Neural crest cell (in vitro differentiated cells): ENCODE measurements around the gene KRTAP10-6. TPM values are rescaled to one million over a fixed set of nuclear protein-coding genes. Genes with fewer than 3 reads are reported as not detected.

Source experiments
- DNase-seq: peaks from one replicate; pipeline ENCODE4 v3.0.0; 2021; ENCODE audit warnings: low read depth, mixed read lengths, low spot score
- H3K27ac Mint-ChIP-seq: one replicate; pipeline ENCODE4 v1.8.0; 2021; ENCODE audit warnings: mild to moderate bottlenecking, mixed read lengths; ENCODE audit not compliant: unreplicated experiment
- H3K27me3 Mint-ChIP-seq: 2 replicates; pipeline ENCODE4 v1.8.0; 2021; ENCODE audit warnings: low read depth, mild to moderate bottlenecking, mixed read lengths
- H3K36me3 Mint-ChIP-seq: 2 replicates; pipeline ENCODE4 v1.8.0; 2021; ENCODE audit warnings: low read depth, mild to moderate bottlenecking, mixed read lengths
- H3K4me1 Mint-ChIP-seq: 2 replicates; pipeline ENCODE4 v1.8.0; 2021; ENCODE audit warnings: mixed read lengths
- H3K4me3 Mint-ChIP-seq: one replicate; pipeline ENCODE4 v1.8.0; 2021; ENCODE audit warnings: mild to moderate bottlenecking, mixed read lengths
- H3K9me3 Mint-ChIP-seq: 2 replicates; pipeline ENCODE4 v1.8.0; 2021; ENCODE audit warnings: mixed read lengths
- CTCF ChIP-seq: fragments of 200-600 bp; sonication (generic); conservative IDR thresholded peaks from 2 replicates; pipeline ENCODE4 v1.5.0; 2021; ENCODE audit warnings: antibody characterized with exemption, mild to moderate bottlenecking
- total RNA-seq: library from RNA; stranded (reverse); gene quantifications from 2 replicates; pipeline ENCODE4 v1.2.1, GENCODE V29; 2021

The KRTAP10-6 gene
- total RNA-seq, 1 donor from 2014 or later = not detected

- no peak for DNase-seq
- peaks cover 12% of the 10 kb centered on the region for H3K9me3 Mint-ChIP-seq
- H3K36me3 Mint-ChIP-seq = peaks cover 17% of the 10 kb centered on the region
- peaks cover 7% of the 10 kb centered on the region for H3K4me1 Mint-ChIP-seq
- H3K27ac Mint-ChIP-seq = no peak overlapping the region
- TF ChIP-seq CTCF = no peak
- H3K27me3 Mint-ChIP-seq = peaks cover 18% of the 10 kb centered on the region
- H3K4me3 Mint-ChIP-seq = no peak overlapping the region
These were observed 12.5 kb downstream of the KRTAP10-6 start for GRCh38 chr21:44579833-44580144.

- Mint-ChIP-seq H3K9me3 (peaks cover 12% of the 10 kb centered on the region), H3K4me1 (peaks cover 7% of the 10 kb centered on the region), H3K4me3 (no peak overlapping the region), H3K36me3 (peaks cover 17% of the 10 kb centered on the region), H3K27ac (peak overlapping the region; percentile 55), H3K27me3 (peaks cover 15% of the 10 kb centered on the region)
- TF ChIP-seq CTCF = no peak
- DNase-seq = no peak
These were observed 13.1 kb downstream of the KRTAP10-6 start for GRCh38 chr21:44579056-44579832.

GRCh38 chr21:44578371-44579055, 13.8 kb downstream of the KRTAP10-6 start:
- TF ChIP-seq CTCF = no peak
- H3K4me1 Mint-ChIP-seq = peaks cover 6% of the 10 kb centered on the region
- no peak overlapping the region for H3K27ac Mint-ChIP-seq
- H3K27me3 Mint-ChIP-seq = peaks cover 9% of the 10 kb centered on the region
- H3K36me3 Mint-ChIP-seq = peaks cover 17% of the 10 kb centered on the region
- H3K4me3 Mint-ChIP-seq = no peak overlapping the region
- H3K9me3 Mint-ChIP-seq = peaks cover 12% of the 10 kb centered on the region
- no peak for DNase-seq

GRCh38 chr21:44576025-44576420, 16.3 kb downstream of the KRTAP10-6 start:
- TF ChIP-seq CTCF = no peak
- no peaks in the 10 kb centered on the region for H3K4me1 Mint-ChIP-seq
- H3K27ac Mint-ChIP-seq = no peak overlapping the region
- peaks cover 2% of the 10 kb centered on the region for H3K27me3 Mint-ChIP-seq
- peaks cover 8% of the 10 kb centered on the region for H3K36me3 Mint-ChIP-seq
- peaks cover 11% of the 10 kb centered on the region for H3K9me3 Mint-ChIP-seq
- no peak for DNase-seq
- H3K4me3 Mint-ChIP-seq = no peak overlapping the region

GRCh38 chr21:44575307-44576024, 16.8 kb downstream of the KRTAP10-6 start:
- no peak for TF ChIP-seq CTCF
- H3K27ac Mint-ChIP-seq = no peak overlapping the region
- no peaks in the 10 kb centered on the region for H3K4me1 Mint-ChIP-seq
- H3K9me3 Mint-ChIP-seq = peaks cover 11% of the 10 kb centered on the region
- no peak overlapping the region for H3K4me3 Mint-ChIP-seq
- no peak for DNase-seq
- peaks cover 10% of the 10 kb centered on the region for H3K36me3 Mint-ChIP-seq
- H3K27me3 Mint-ChIP-seq = peaks cover 2% of the 10 kb centered on the region
